ENCODE data around the gene RPGRIP1L. TPM values are rescaled to one million over a fixed set of nuclear protein-coding genes. Genes with fewer than 3 reads are reported as not detected.
A peak's percentile ranks its signal among the peaks of the same experiment; 100 is the strongest.

Gene RPGRIP1L
- total and polyA plus RNA-seq, 9 of the 15 experiments (the other 6 are each of a cell fraction or from before 2014, with no cell fraction given), result 3.2 to 7.7 (median 5.8) TPM

DNA sequence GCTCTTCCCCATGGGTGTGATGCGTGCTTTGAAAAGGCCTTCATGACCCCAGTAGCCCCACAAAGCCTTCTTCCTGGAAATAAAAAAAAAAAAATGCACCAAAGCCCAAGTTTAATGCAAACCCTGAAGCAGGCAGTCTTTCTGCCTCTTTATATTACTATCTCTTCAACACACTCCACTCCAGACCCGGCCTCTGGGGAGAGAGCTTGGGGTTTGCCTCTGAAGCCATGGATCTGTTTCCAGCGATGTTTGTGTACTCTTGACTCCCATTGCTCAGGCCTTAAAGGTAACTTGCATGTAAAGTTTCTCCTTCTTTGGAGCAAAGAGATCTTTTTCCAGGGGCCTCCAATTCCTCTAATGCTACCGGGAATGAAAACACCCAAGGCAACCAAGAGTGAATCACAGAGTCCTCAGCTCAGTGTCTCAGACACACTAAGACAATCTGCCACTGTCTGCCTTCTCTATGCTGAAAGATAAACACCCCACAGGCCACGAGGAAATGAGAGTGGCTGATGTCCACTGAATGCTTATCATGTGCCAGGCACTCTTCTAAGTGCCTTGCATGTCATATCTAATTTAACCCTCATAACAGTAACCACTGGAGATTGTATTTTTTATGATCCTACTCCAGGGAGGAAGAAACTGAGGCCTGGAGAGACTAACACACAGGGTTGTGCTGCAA, 144.2 kb downstream of the RPGRIP1L start (continued):
- TF ChIP-seq, protein P1, sequence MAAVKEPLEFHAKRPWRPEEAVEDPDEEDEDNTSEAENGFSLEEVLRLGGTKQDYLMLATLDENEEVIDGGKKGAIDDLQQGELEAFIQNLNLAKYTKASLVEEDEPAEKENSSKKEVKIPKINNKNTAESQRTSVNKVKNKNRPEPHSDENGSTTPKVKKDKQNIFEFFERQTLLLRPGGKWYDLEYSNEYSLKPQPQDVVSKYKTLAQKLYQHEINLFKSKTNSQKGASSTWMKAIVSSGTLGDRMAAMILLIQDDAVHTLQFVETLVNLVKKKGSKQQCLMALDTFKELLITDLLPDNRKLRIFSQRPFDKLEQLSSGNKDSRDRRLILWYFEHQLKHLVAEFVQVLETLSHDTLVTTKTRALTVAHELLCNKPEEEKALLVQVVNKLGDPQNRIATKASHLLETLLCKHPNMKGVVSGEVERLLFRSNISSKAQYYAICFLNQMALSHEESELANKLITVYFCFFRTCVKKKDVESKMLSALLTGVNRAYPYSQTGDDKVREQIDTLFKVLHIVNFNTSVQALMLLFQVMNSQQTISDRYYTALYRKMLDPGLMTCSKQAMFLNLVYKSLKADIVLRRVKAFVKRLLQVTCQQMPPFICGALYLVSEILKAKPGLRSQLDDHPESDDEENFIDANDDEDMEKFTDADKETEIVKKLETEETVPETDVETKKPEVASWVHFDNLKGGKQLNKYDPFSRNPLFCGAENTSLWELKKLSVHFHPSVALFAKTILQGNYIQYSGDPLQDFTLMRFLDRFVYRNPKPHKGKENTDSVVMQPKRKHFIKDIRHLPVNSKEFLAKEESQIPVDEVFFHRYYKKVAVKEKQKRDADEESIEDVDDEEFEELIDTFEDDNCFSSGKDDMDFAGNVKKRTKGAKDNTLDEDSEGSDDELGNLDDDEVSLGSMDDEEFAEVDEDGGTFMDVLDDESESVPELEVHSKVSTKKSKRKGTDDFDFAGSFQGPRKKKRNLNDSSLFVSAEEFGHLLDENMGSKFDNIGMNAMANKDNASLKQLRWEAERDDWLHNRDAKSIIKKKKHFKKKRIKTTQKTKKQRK (IDR thresholded peaks at IDR 0.05; ENCODE audit: borderline replicate concordance, low read depth, low read length), result no peak
- no peak for TF ChIP-seq ETV5 (CRISPR knock-in tag; IDR thresholded peaks at IDR 0.05; ENCODE audit: low read depth)
- TF ChIP-seq FOS (IDR thresholded peaks at IDR 0.05; ENCODE audit: extremely low read depth, insufficient read length), result no peak
- peak; percentile 85 for TF ChIP-seq ZBTB9 (CRISPR knock-in tag; IDR thresholded peaks at IDR 0.05)
- TF ChIP-seq, protein P2, sequence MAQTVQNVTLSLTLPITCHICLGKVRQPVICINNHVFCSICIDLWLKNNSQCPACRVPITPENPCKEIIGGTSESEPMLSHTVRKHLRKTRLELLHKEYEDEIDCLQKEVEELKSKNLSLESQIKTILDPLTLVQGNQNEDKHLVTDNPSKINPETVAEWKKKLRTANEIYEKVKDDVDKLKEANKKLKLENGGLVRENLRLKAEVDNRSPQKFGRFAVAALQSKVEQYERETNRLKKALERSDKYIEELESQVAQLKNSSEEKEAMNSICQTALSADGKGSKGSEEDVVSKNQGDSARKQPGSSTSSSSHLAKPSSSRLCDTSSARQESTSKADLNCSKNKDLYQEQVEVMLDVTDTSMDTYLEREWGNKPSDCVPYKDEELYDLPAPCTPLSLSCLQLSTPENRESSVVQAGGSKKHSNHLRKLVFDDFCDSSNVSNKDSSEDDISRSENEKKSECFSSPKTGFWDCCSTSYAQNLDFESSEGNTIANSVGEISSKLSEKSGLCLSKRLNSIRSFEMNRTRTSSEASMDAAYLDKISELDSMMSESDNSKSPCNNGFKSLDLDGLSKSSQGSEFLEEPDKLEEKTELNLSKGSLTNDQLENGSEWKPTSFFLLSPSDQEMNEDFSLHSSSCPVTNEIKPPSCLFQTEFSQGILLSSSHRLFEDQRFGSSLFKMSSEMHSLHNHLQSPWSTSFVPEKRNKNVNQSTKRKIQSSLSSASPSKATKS (CRISPR knock-in tag; IDR thresholded peaks at IDR 0.05), result no peak
